ENCODE measurements around the gene AFF2.
"Not testable (repeated sequence)": the region's sequence is repeated elsewhere in the genome, so short reads cannot be mapped to it uniquely, and the experiment has no call there.

Gene AFF2

DNA sequence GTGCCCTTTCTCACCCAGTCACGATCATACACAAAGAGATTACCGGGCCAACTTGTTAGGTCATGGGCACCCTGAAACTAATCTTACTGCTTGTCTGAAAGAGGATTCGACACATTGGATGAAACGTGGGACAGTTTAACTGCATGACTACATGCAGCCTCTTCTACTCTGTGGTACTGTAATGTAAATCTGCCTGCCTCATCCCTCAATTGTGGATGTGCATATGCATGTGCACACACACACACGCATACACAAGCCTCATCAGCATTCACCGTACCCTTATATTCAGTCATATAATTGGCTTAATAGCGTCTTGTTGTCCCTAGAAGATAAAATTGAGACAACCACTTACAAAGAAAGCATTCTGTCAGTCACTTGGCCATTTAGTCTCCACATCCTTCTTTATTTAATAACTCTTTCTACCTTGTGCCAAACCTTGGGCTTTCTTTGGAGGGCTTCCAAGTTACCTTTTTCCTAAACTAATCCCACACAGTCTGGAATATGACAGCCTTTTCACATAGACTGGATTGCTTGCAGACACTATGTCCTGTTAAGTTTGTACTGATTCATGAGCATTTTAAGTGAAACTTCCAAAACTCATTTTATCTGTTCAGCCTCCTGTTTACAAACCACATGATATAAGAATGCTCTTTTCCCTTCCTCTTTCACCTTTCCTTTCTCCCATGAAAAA is 132.9 kb downstream of the AFF2 start:
- no peak for DNase-seq (ENCODE audit: low read depth in 2 of 2)

DNA sequence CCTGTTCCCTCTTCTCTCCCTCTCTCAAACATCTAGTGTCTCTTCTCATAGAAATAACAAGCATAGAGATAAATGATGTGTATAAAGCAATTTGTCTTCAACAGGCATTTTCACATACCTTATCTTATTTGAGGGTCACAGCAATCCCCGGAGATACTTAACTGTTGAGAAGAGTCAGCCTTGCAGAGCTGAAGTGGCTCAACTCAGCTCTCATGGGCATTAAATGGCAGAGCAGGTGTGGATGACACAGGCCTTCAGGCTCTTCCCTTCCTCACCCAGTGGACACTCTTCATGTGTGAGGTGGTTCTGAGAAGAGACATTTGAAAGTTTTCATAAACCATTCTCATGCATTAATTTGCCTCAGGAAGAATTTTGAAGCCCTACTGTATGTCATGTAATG is 134.2 kb downstream of the AFF2 start:
- DNase-seq (ENCODE audit: low read depth in 2 of 2) = no peak

DNA sequence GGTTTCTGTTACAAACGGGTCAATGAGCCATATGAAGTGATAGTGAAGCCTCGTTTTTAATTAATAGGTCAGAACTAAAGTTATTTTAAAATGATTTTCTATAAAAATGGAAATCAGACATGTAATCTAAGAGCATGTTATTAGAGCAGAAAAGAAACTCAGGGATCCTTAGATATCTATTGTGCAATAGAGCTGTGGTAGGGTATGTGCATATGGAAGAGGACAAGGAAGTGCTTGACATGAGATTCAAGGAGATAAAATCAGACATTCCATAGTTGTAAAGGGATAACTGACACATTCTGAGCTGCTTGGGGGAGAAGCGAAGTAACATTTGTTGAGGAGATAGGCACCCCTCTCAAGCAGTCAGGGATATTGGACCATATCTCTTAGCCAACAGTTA is 143.0 kb downstream of the AFF2 start:
- DNase-seq (ENCODE audit: low read depth in 2 of 2) = no peak

DNA sequence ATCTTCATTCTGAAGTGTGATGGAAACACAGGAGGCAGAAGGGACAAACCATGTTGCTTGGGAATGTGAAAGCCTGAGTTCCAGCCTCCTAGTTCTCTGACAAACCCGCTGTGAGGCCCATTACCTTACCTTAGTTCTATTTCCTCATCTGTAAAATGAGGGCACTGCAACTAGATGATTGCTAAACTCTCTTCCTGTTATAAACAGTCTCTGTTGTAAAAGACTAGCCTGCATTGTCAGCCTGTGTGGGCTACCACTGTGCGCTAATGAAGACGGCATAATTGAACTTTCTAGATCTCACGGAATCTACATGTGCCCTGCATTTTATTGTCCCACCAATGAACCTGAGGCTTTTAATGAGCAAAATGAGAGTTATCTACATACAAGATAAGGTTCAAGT is 147.2 kb downstream of the AFF2 start:
- DNase-seq (ENCODE audit: low read depth in 2 of 2) = no peak

DNA sequence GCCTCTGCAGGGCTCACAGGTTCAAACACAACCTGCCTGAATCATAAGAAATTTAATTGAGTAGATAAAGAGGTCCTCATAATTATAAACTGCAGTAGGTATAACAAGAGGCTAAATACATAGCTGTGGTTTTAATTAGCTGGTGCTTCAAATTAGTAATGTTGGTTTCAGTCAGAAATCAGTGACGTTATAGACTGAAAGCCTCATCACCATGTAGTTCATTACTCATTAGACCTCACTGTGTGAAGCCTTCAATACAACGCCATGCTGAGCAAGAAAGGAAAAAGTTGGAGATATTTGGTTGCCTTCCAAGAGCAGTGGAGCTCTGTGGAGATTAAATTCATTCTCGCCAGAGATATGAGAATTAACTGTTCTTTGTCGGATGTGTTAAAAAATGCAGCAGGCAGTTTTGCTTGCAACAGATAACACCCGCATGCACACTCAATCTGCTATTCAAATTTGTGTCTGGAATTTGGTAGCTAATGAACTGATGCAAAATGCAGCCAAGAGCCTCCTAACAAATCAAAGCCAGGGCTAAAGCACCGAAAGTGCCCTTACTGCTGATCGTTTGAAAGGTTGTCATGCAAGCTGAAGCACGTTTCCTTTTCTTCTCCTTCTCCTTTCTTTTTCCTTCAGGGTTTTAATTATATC is 148.9 kb downstream of the AFF2 start:
- no peak for DNase-seq (ENCODE audit: low read depth in 2 of 2)

DNA sequence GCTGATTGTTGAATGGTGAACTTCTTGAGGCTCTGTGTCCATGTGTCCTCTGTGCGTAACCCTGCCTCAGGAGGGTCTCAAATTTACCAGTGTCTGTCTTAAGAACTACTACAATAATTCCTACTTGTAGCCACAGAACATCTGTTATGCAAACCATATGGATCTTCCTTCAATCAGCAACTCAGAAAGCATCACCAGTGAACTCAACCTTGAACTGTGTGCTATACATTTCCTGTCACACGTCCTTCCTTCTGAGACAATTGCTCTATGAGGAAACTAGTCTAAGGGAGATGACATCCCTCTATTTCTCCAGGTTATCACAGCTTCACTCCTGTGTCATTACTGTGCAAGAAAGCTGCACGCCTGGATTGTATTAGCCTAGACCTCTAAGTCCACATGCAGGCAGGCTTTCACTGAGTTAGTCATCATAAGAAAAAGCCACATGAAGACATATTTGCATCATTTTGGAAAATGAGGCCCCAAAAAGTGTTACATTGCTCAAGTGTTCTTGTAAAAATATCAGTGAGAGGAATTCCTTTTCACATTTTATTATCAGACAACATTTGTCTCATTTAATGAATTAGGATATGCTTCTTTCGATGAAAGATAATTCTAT is 157.8 kb downstream of the AFF2 start:
- no peak for DNase-seq (ENCODE audit: low read depth in 2 of 2)

DNA sequence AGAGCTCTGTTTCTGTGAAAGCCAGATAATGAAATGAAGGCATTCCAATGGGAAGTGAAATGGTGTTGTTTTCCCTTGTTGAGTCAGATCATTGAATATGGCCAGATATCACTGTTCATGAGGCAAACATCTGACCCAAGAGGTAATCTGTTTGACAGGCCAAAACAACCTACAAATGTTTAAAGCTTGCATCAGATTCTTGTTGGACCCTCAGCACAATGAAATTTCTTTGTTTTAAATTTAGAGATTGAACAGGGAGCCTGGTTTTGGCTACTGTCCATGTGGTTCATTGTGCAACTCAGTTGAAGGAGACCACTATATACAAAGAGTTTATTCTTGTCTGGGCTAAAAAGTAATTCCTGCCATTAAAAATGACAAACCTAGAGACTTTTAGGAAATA is 159.1 kb downstream of the AFF2 start:
- no peak for DNase-seq (ENCODE audit: low read depth in 2 of 2)

DNA sequence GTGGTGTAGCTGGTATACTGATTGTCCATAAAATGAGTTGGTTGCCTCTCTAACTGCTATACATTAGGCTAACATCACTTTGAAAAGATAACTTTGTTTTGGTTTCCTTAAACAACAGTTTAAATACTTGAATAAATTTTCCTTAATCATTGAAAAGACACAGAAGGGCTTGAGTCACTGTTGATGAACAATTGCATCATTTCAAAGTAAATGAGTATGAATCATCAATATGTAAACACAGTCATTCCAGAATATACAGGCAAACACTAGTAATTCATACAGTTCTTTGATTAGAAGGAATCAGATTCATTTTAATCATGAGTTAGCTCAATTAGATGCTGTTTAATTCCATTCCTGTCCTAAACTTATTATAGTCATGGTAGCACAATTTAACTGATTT is 160.6 kb downstream of the AFF2 start:
- DNase-seq (ENCODE audit: low read depth in 2 of 2) = no peak

DNA sequence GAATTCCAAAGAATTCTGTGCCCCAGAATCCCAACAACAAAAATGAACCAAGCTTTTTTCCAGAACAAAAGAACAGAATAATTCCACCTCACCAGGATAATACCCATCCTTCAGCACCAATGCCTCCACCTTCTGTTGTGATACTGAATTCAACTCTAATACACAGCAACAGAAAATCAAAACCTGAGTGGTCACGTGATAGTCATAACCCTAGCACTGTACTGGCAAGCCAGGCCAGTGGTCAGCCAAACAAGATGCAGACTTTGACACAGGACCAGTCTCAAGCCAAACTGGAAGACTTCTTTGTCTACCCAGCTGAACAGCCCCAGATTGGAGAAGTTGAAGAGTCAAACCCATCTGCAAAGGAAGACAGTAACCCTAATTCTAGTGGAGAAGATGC is 161.6 kb downstream of the AFF2 start:
- DNase-seq (ENCODE audit: low read depth in 2 of 2) = no peak

DNA sequence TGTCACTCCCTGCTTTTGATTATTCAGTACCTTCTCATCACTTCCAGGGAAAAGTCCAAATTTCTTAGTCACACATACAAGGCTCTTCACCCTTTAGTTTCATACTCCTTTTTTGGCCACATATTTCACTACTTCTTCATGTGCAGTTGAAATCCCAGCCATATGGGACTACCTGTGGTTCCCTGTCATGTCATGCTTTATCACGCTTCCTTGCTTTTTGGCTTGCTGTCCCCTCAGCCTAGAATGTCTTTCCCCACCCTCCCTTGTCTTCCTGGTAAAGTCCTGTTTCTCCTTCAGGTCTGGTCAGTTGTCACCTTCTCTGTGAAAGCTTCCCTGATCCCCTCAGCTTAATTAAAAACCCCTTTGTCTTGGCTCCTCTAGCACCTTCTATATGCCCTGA is 163.8 kb downstream of the AFF2 start:
- no peak for DNase-seq (ENCODE audit: low read depth in 2 of 2)

DNA sequence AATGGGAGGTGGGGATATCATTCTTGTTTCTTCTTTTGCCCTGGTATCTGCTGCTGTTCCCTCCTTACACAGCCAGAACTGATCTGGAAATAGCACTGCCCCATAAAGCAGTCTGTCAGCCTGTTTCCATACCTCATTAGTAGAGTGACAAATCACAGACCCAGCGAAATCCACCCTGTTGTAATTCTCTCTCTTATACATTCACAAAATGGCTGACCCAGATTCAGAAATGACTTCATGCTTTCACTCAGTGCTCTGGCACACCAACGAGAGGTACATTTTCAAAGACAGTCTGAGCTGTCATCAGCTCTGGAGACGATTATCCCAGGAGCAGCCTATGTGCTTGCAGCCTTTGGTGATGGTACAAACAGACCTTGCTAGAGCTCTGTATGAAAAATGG is 164.6 kb downstream of the AFF2 start:
- no peak for DNase-seq (ENCODE audit: low read depth in 2 of 2)

DNA sequence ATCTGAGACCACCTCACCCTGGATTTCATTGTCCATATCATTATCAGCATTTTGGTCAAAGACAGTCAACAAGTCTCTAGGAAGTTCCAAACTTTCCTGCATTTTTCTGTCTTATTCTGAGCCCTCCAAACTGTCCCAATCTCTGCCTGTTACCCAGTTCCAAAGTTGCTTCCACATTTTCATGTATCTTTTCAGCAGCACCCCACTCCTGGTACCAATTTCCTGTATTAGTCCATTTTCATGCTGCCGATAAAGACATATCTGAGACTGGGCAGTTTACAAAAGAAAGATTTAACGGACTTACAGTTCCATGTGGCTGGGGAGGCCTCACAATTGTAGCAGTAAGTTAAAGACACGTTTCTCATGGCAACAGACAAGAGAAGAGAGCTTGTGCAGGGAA is 168.8 kb downstream of the AFF2 start:
- DNase-seq (ENCODE audit: low read depth in 2 of 2) = not testable (repeated sequence)

DNA sequence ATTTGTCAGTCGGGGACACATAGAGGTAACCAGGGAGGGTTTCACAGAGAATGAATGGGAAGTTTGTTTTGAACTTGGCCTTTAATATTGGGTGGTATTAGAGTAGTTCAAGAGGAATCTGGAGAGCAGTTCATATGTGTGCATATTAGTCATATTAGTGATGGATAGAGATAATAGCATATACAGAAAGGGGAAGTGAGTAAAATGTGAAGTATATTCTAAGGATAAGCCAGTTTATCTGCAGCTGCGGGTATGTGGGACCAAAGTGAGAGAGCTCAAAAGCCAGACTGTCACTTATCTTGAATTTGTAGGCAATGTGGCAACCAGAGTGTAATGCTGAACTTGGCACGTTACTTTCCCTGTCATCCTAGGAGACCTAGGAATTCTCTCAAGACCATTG is 169.9 kb downstream of the AFF2 start:
- no peak for DNase-seq (ENCODE audit: low read depth in 2 of 2)

DNA sequence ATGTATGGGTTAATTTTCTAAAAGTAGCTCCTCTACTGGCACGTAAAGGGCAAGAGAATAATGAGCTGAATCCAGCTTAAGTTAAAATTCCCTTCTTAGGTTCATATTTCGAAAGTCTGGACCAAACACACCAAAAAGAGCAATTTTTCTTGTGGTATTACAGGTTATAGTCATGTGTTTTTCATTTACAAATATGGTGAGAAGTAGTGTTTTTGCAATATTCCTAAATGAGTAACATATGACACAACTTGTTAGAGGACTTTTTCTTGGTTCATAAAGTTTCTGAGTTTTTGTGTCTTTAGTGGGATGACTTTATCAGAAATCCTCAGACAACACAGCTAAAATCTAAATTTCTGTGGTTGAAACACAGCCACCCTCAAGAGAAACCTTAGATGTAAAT is 172.1 kb downstream of the AFF2 start:
- DNase-seq (ENCODE audit: low read depth in 2 of 2) = no peak

DNA sequence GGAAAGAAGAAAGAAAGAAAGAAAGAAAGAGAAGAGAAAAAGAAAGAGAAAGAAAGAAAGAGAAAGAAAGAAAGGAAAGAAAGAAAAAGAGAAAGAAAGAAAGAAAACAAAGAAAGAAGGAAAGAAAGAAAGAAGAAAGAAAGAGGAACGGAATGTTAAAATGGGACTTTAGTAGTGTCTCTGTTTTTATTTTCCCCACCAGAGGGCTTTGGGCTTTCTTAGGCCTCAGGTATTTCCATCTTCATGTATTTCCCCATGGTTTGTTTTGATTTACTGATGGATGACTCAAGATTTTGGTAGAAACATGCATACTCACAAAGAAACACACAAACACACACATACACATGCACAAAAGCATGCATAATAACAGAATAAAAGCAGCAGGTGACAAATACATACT is 181.2 kb downstream of the AFF2 start:
- no peak for DNase-seq (ENCODE audit: low read depth in 2 of 2)

DNA sequence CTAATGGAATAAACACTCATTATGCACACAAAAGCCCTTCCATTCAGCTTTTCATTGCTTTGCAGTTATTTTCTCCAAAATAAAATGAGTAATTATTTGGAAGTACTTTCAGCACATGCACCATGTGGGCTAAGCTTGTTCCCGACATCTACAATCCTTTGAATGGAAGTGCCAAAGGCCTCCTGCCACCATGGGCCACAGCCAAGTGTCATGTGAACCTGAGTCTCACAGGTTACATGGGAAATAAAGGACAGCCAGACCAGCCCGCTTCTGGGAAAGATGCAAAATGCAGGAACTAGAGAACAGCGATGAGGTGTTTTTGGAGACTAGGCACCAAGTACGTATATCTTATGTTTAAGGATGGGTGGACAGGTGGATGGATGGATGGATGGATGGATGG is 181.8 kb downstream of the AFF2 start:
- no peak for DNase-seq (ENCODE audit: low read depth in 2 of 2)

DNA sequence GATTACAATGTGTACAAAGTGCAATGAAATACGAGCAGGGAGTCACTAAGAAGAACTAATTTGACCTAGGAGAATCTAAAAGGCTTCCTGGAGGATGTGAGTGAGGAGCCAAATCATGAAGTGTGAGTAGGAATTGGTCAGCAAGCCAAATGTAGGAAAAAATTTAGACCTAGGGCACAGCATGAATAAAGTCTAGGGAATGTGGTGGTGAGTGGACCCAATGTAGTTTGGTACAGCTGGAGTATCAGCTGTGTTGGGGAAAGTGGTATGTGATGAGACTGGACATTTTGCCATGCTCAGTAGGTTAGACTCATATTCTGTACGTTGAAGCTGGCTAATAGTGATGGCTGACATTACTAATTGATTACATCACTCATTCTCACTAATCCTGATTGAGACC is 191.0 kb downstream of the AFF2 start:
- no peak for DNase-seq (ENCODE audit: low read depth in 2 of 2)

DNA sequence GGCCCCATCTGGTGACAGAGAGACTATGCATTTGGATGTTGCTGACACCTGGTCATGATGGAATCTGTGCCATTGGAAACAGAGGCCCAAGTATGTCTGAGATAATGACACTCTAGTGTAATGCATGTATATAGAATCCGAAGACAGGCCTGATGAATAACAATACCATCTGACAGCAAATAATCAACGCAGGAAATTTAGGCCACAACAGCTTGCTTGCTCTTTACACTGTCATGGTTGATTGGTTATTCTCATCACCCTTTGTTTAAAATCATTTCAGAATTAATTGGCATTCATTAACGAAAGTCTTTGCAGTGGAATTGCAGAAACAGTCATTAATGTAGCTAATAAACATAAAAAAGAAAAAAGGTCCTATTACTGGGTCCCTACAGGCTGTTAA is 194.8 kb downstream of the AFF2 start:
- DNase-seq (ENCODE audit: low read depth in 2 of 2) = no peak

DNA sequence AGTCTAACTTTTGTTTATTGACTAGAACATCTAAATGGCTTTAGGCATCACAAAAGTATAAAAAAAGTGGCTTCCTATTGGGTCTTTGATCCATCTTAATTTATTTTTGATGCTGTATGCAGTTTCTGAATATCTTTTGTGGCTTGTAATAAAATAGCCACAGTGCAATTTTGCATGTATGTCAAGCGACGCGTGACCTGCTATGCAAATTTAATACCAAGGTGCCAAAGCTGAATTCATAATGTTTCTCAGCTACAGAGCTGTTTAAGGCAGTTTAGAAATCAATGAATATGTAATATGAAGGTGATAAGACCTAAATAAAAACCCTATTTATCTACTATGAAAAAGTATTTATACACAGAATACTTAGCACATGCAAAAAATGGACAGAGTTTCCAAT is 197.8 kb downstream of the AFF2 start:
- DNase-seq (ENCODE audit: low read depth in 2 of 2) = no peak

DNA sequence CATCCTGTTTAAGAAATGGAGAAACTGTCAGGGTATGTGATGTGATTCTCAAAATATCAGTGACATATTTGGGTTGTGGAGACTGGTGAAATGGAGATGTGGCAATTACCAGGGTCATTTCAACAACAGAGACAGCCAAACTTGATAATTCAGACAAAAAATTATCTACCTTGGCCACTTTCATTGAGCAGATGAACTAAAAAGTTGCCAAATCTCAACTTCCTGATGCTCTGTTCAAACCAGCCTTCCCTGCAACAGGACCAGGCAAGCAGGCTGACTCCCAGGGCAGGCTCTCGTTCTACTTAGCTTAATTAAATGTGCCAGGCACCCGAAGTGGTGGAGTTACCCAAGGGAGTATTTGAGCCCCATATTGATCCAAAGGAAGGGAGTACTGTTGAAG is 199.6 kb downstream of the AFF2 start:
- DNase-seq (ENCODE audit: low read depth in 2 of 2) = no peak

DNA sequence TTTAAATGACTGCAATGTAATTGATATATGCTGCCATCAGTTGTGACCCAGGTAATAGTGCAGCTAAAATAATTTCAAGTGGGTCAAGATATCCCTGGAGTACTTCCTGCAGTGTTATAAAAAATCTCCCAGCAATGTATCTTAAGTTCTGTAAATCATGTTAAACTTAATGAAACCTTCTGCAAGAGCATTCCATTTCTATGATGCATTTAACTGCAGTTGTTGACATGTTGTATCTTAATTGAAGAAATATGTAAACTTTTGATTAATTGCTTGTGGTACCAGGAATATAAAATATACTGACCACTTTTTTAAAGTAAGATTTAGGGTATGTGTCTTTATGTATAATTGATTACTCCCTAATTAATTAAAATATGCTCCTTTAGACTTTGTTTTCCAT is 213.6 kb downstream of the AFF2 start:
- DNase-seq (ENCODE audit: low read depth in 2 of 2) = no peak

DNA sequence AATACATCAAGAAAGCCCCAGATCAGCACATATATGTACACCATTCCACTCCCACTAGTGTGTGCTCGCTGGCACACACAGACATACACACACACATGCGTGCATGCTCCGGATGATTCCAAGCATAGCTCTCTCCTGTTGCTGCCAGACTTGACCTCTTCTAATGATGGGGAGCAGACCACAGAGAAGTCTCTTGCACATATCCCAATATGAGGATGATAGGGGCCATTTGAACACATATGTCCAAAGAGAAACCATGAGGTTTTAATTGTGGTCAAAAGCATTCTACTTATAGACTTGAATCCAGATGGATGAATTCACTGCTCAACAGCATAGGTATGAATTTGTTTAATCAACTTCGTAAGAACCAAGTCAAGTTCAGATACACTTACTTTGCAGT is 214.9 kb downstream of the AFF2 start:
- no peak for DNase-seq (ENCODE audit: low read depth in 2 of 2)

DNA sequence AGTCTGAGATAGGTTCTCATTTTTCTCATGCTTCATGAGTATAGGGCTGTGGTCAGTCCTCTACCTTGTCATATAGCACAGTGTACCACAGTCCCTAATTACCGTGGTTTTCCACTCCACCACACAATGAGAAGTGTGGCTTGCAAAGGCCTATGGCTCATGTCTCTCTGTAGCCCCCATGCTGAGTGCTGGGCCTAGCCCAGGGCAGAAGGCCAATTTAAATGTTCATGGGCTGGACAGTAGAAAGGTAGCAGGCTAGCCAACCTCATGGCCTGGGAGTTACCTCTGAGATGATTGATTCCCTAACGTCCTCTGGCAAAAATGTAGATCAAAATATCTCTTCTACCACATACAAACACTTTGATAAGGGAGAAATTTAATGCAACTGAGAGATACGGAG is 222.5 kb downstream of the AFF2 start:
- no peak for DNase-seq (ENCODE audit: low read depth in 2 of 2)

DNA sequence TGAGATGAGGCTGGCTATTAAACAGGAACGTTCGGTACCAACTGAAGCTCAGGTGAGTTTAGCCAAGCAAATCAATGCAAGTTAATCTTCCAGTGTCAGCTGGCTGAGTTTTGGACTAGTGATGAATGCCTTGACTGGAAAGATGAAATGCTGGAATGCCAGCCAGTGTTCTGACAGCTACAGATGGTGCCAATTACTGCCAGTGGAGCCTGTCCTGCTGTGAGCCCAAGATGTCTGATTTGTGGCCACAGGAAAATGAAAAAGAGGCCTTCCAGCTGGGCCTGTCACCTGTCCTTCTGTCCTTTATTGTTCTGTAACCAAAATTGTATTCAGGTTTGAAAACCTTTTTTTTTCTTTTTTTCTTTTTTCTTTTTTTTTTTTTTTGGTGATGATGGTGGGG is 223.1 kb downstream of the AFF2 start:
- no peak for DNase-seq (ENCODE audit: low read depth in 2 of 2)
